T-helper 2 cell (primary cell): ENCODE measurements around the gene PILRB.
"Not testable (repeated sequence)": the region's sequence is repeated elsewhere in the genome, so short reads cannot be mapped to it uniquely, and the experiment has no call there.

Source experiments
- DNase-seq, 5 experiments: peaks; one replicate each; pipeline versions ENCODE4 v3.0.0 to v3.0.0-alpha.2; 2012 to 2022

PILRB gene

GRCh38 chr7:100378114-100378755 is 20.3 kb downstream of the PILRB start:
- DNase-seq = no peak

DNA sequence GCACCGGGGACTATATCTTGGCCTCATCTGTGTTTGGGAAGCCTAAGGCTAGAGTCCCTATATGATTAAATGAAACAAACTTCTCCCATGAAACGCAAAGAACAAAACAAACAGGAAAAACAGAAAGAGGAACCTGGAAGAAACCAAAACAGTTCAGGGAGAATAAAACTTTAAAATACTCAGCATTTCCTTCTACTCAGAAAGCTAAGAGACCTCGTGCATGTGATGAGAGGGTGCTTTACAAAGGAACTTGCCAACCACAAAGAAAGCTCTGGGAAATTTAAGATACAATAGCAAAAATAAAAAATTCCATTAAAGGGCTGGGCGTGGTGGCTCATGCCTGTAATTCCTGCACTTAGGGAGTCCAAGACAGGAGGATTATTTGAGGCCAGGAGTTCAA is 22.3 kb downstream of the PILRB start:
- no peak for DNase-seq

DNA sequence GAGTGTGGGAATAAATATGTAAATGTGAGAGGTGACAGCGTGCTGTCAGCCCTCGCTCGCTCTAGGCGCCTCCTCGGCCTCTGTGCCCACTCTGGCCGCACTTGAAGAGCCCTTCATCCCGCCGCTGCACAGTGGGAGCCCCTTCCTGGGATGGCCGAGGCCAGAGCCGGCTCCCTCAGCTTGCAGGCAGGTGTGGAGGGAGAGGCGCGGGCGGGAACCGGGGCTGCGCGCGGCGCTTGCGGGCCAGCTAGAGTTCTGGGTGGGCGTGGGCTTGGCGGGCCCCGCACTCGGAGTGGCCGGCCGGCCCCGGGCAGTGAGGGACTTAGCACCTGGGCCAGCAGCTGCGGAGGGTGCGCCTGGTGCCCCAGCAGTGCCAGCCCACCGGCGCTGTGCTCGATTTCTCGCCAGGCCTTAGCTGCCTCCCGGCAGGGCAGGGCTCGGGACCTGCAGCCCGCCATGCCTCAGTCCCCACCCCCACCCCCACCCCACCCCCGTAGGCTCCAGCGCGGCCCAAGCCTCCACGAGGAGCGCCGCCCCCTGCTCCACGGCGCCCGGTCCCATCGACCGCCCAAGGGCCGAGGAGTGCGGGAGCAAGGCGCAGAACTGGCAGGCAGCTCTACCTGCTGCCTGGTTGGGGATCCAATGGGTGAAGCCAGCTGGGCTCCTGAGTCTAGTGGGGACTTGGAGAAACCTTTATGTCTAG is 23.8 kb downstream of the PILRB start:
- not testable (repeated sequence) for DNase-seq

- DNase-seq = peak in 1 of 5 experiments; percentile 25
Observed at GRCh38 chr7:100382234-100382853, 24.4 kb downstream of the PILRB start.

DNA sequence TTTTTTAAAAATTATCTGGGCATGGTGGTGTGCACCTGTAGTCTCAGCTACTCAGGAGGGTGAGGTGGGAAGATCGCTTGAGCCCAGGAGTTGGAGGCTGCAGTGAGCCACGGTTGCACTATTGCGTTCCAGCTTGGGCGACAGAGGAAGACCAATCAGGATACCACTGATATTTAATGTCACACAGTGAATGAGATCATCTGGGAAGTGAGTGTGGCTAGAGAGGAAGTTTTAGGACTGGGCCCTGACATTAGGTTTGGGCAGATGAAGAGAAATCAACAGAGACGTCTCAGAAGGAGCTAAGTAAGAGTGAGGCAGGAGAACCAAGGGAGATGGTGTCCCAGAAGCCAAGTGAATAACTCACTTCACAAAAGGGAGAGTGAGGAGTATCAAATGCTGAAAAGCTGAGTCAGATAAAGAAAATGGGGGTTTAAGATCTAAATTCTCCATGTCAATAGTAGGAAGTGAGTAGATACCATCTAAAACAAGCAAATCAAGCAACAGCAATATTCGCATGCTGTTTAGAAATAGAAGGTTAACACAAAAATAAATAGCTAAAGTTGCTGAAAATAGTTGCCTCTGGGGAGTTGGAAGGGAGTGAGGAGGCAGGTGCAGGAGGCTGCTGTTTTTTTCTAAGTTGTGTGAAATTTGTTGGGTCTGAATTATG is 26.8 kb downstream of the PILRB start:
- no peak for DNase-seq

- no peak for DNase-seq
Observed at GRCh38 chr7:100386940-100387339, 29.0 kb downstream of the PILRB start.

DNA sequence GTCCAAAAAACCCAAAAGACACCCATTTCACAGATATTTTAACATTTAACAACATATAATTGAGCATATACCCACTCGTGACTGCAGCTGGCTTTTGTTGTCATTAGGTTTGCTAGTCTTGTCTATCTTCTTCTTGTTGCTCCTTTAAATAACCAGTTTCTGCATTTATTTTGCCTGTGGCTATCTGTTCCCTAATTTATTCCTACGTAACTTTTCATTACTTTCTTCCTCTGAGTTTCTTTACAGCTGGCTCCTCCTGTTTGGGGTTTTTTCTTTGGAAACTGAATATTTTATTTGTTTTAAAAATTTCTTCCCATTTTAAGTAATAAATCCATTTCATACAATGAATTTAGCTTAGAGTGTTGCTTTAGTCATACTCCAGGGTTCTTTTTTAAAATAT is 29.8 kb downstream of the PILRB start:
- no peak for DNase-seq

GRCh38 chr7:100389437-100390088 is 31.6 kb downstream of the PILRB start:
- DNase-seq = no peak

GRCh38 chr7:100390286-100391009 is 32.5 kb downstream of the PILRB start:
- DNase-seq = no peak

DNA sequence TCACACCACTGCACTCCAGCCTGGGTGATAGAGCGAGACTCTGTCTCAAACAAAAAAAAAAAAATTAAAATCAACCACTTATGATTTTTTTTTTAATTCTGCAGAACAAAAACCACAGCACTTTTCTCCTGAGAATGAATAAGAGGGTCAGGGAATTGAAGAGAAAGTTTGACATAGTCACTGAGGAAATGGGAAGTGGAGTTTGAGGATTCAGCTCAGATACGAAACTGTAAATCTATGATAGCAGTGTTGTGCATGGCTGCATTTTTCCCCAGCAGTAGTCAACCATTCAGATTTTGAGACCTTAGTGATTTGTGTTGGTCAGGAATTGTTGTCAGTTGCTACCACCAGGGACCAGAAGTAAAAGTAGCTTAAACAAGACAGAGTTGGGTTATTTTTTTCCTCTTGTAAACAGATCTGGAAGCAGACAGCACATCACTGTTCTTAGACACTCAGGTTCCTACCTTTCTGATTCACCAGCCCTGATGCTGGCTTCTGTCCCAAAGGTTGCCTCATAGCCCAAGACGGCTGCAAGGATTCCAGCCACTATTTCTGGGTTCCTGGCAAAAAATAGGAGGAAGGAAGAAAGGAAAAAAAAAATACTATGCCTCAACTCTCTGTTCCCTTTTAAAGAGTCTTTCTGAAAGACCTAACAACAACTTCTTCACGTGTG is 35.5 kb downstream of the PILRB start:
- DNase-seq = no peak

DNA sequence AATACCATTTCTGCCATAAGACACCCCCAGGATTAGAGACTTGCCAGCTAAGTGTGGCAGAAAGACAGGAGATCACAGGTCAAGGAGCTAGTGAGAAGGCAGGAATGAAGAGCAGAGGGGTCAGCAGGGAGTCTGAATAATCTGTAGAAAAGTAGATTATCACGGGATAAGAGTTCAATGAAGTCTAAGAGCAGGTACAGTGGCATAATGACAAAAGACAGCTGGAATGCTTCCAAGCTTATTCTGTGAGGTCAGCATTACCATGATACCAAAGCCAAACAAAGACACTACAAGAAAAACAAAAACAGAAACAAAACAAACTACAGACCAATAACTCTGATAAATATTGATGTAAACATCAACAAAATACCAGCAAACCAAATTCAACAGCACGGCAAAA is 36.2 kb downstream of the PILRB start:
- DNase-seq = no peak

- DNase-seq = peak in 3 of 5 experiments; percentile 40 to 88 (median 41)
Observed at GRCh38 chr7:100396421-100396982, 38.6 kb downstream of the PILRB start.

DNA sequence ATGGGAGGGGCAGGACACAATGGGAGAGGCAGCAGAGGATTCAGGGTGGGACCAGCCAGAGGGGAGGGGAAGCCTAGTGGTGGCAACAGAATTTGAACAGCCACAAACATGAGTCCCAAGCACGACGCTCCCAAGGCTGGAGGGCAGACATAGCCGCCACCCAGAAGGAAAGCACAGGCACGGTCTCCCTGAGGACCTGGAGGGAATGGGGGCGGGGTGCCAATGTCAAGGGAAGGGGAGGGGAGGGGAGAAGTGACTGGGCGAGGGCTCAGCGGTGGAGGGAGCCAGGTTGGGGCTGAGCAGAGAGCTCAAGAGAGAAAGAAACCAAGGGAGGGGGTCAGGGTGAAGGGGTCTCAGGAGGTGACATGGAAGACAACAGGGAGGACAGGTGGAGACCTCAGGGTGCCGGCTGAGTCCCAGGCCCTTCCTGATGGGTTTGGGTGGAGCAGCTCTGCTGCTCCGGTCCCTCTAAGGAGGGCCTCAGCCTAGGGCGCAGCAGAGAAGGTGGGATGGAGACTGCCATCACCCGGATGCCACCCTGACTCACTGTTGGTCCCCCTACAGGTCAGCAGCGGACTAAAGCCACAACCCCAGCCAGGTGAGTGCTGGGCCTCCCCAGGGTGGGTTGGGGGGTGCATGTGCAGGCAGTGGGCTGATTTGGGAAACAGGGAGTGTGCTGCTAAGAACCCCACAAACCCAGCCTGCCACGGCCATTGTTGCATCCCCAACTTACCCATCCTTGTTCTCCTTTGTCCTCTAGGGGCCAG is 39.6 kb downstream of the PILRB start:
- no peak for DNase-seq

- no peak for DNase-seq
Observed at GRCh38 chr7:100398239-100398638, 40.3 kb downstream of the PILRB start.

GRCh38 chr7:100400041-100400440 is 42.1 kb downstream of the PILRB start:
- no peak for DNase-seq

GRCh38 chr7:100400656-100401055 is 42.7 kb downstream of the PILRB start:
- peak in 1 of 5 experiments; percentile 33 for DNase-seq

GRCh38 chr7:100401811-100402210 is 43.9 kb downstream of the PILRB start:
- DNase-seq = no peak

DNA sequence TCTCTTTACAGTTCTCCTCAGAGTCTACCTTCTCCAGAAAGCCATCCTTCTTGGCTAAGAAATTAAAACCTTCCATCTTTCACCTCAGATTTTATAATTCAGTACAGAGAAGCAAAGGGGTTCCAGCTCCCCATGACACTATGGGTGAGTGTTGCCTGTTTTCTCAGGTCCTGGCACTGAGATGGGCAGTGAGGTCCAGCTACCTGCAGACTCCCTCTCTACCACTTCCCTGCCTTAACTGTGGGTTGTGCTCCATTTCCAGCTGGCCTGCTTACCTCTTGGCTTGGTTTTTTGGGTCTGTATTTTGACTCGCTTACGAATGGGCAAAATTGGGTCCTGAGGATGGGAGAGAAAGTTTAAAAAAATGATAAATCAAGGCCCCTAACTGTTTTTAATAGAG is 44.3 kb downstream of the PILRB start:
- DNase-seq = no peak

DNA sequence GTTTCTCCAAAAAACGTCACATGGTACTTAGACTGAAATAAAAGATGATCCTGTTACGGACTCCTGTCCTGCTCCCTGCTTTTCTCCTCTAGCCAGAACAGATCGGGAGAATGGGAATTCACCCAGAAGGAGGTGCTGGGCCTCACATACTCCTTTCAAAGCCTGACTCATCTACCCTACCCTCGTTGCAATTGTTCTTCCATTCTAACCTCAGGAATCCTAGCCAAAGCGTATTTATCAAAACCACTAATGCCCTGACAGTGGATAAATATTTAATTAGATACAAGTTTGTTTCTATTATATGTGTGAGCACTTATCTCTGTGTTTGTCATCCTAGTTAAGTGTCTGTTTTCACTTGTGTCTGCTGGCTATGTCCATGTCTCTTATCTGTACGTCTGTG is 48.9 kb downstream of the PILRB start:
- DNase-seq = no peak
